ENCODE data around the gene PHF21A. TPM values are rescaled to one million over a fixed set of nuclear protein-coding genes. Genes with fewer than 3 reads are reported as not detected.
A peak's percentile ranks its signal among the peaks of the same experiment; 100 is the strongest.

Gene PHF21A
- total RNA-seq, 1 experiment from 2014 or later: 51.7 TPM

GRCh38 chr11:45961751-45962240, 159.5 kb downstream of the PHF21A start:
- no peak for DNase-seq
- no peak overlapping the region for H3K9ac ChIP-seq (ENCODE audit: low read length)

GRCh38 chr11:45960387-45961095, 160.7 kb downstream of the PHF21A start:
- peaks cover 16% of the 10 kb centered on the region for H3K79me2 ChIP-seq (ENCODE audit: low read length)
- H3K27ac ChIP-seq (ENCODE audit: low read length): no peak overlapping the region
- no peak for DNase-seq
- H3K4me1 ChIP-seq (ENCODE audit: low read length): peaks cover 7% of the 10 kb centered on the region
- H3K9me2 ChIP-seq (replicated peaks; ENCODE audit: insufficient read depth, low read length): no peaks in the 10 kb centered on the region
- no peak overlapping the region for H3K4me3 ChIP-seq (ENCODE audit: low read length)
- peaks cover 35% of the 10 kb centered on the region for H3K36me3 ChIP-seq (ENCODE audit: insufficient read depth, low read length)
- H3K9me3 ChIP-seq (ENCODE audit: low read length): no peaks in the 10 kb centered on the region
- no peaks in the 10 kb centered on the region for H3K27me3 ChIP-seq (ENCODE audit: low read length)
- no peak overlapping the region for H2AFZ ChIP-seq (ENCODE audit: low read length)
- H3K9ac ChIP-seq (ENCODE audit: low read length): no peak overlapping the region
- no peaks in the 10 kb centered on the region for H4K20me1 ChIP-seq (ENCODE audit: insufficient read depth, low read depth, low read length)
- no peak overlapping the region for H3K4me2 ChIP-seq (ENCODE audit: low read depth, low read length, poor library complexity, severe bottlenecking)

More at GRCh38 chr11:45961751-45962240, 159.5 kb downstream of the PHF21A start:
- Histone ChIP-seq H3K27ac (ENCODE audit: low read length) (no peak overlapping the region), H3K4me1 (ENCODE audit: low read length) (peaks cover 7% of the 10 kb centered on the region), H3K79me2 (ENCODE audit: low read length) (peaks cover 16% of the 10 kb centered on the region), H3K4me3 (ENCODE audit: low read length) (no peak overlapping the region), H3K27me3 (ENCODE audit: low read length) (no peaks in the 10 kb centered on the region), H3K9me2 (replicated peaks; ENCODE audit: insufficient read depth, low read length) (no peaks in the 10 kb centered on the region), H2AFZ (ENCODE audit: low read length) (no peak overlapping the region), H3K9me3 (ENCODE audit: low read length) (no peaks in the 10 kb centered on the region), H3K36me3 (ENCODE audit: insufficient read depth, low read length) (peaks cover 31% of the 10 kb centered on the region), H3K4me2 (ENCODE audit: low read depth, low read length, poor library complexity, severe bottlenecking) (no peak overlapping the region), H4K20me1 (ENCODE audit: insufficient read depth, low read depth, low read length) (no peaks in the 10 kb centered on the region)

- Histone ChIP-seq H3K4me2 (ENCODE audit: low read depth, low read length, poor library complexity, severe bottlenecking) (no peak overlapping the region), H3K4me1 (ENCODE audit: low read length) (peaks cover 3% of the 10 kb centered on the region), H3K4me3 (ENCODE audit: low read length) (no peak overlapping the region), H3K27me3 (ENCODE audit: low read length) (no peaks in the 10 kb centered on the region), H3K27ac (ENCODE audit: low read length) (no peak overlapping the region), H3K9ac (ENCODE audit: low read length) (no peak overlapping the region), H4K20me1 (ENCODE audit: insufficient read depth, low read depth, low read length) (no peaks in the 10 kb centered on the region), H3K79me2 (ENCODE audit: low read length) (peaks cover 16% of the 10 kb centered on the region), H3K9me3 (ENCODE audit: low read length) (no peaks in the 10 kb centered on the region), H3K9me2 (replicated peaks; ENCODE audit: insufficient read depth, low read length) (no peaks in the 10 kb centered on the region), H2AFZ (ENCODE audit: low read length) (no peak overlapping the region), H3K36me3 (ENCODE audit: insufficient read depth, low read length) (peaks cover 37% of the 10 kb centered on the region)
- no peak for DNase-seq
Measured at GRCh38 chr11:45959851-45960250, 161.4 kb downstream of the PHF21A start.

DNA sequence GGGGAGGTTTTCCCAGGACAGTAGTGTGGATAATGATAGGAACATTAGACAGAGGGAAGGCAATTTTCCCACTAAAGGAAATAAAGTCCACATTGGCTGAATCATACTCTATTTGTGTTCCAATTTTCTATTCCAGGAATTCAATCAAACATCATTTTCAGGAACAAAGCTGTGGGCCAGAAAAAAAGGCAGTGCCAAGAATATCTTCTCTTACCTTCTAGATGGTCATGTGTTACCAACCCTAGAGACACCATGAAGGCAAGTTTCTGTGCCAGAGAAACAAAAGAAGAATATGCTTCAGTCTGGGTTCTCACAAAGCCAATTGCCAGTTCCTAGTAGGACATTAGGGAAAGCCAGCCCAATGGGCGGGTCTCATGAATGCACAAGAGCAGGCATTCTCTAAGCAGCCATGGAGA, 171.3 kb downstream of the PHF21A start:
- no peaks in the 10 kb centered on the region for H4K20me1 ChIP-seq (ENCODE audit: insufficient read depth, low read depth, low read length)
- H3K9me2 ChIP-seq (replicated peaks; ENCODE audit: insufficient read depth, low read length): no peaks in the 10 kb centered on the region
- H3K9me3 ChIP-seq (ENCODE audit: low read length): no peaks in the 10 kb centered on the region
- H3K4me2 ChIP-seq (ENCODE audit: low read depth, low read length, poor library complexity, severe bottlenecking): no peak overlapping the region
- H2AFZ ChIP-seq (ENCODE audit: low read length): no peak overlapping the region
- H3K4me3 ChIP-seq (ENCODE audit: low read length): no peak overlapping the region
- no peak overlapping the region for H3K27ac ChIP-seq (ENCODE audit: low read length)
- no peaks in the 10 kb centered on the region for H3K79me2 ChIP-seq (ENCODE audit: low read length)
- H3K27me3 ChIP-seq (ENCODE audit: low read length): no peaks in the 10 kb centered on the region
- H3K36me3 ChIP-seq (ENCODE audit: insufficient read depth, low read length): peaks cover 29% of the 10 kb centered on the region; the same call in 1 of the 2 replicates
- DNase-seq: no peak
- H3K4me1 ChIP-seq (ENCODE audit: low read length): peaks cover 21% of the 10 kb centered on the region
- no peak overlapping the region for H3K9ac ChIP-seq (ENCODE audit: low read length)

DNA sequence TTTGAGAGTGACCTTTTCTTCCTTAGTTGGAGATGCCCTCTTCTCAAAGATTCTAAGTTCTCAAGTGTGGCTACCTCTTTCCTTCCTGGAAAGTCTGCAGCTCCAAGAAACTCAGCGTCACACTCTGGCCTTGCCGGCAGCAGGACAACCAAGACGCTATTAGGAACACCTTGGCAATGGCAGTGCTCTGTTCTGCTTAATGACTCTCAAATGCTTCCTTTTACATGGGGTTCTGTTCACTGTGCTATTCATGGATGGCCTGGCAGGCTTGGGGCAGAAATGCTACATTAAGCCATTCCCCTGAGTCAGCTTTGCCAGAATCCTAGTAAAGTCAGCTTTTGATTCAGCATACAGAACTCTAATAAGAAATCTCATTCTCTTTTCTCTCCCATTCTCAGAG, 172.9 kb downstream of the PHF21A start:
- Histone ChIP-seq H3K9ac (ENCODE audit: low read length) (no peak overlapping the region), H3K4me3 (ENCODE audit: low read length) (no peak overlapping the region), H3K27me3 (ENCODE audit: low read length) (no peaks in the 10 kb centered on the region), H3K9me3 (ENCODE audit: low read length) (no peaks in the 10 kb centered on the region), H4K20me1 (ENCODE audit: insufficient read depth, low read depth, low read length) (no peaks in the 10 kb centered on the region), H2AFZ (ENCODE audit: low read length) (no peak overlapping the region), H3K36me3 (ENCODE audit: insufficient read depth, low read length) (peaks cover 35% of the 10 kb centered on the region; the same call in 1 of the 2 replicates), H3K4me1 (ENCODE audit: low read length) (peaks cover 12% of the 10 kb centered on the region), H3K4me2 (ENCODE audit: low read depth, low read length, poor library complexity, severe bottlenecking) (no peak overlapping the region), H3K79me2 (ENCODE audit: low read length) (no peaks in the 10 kb centered on the region), H3K9me2 (replicated peaks; ENCODE audit: insufficient read depth, low read length) (no peaks in the 10 kb centered on the region), H3K27ac (ENCODE audit: low read length) (no peak overlapping the region)
- no peak for DNase-seq

- peaks cover 7% of the 10 kb centered on the region for H3K4me1 ChIP-seq (ENCODE audit: low read length)
- H3K9me2 ChIP-seq (replicated peaks; ENCODE audit: insufficient read depth, low read length): no peaks in the 10 kb centered on the region
- no peaks in the 10 kb centered on the region for H3K27me3 ChIP-seq (ENCODE audit: low read length)
- no peak overlapping the region for H3K4me2 ChIP-seq (ENCODE audit: low read depth, low read length, poor library complexity, severe bottlenecking)
- H3K9ac ChIP-seq (ENCODE audit: low read length): no peak overlapping the region
- no peaks in the 10 kb centered on the region for H4K20me1 ChIP-seq (ENCODE audit: insufficient read depth, low read depth, low read length)
- no peaks in the 10 kb centered on the region for H3K9me3 ChIP-seq (ENCODE audit: low read length)
- H2AFZ ChIP-seq (ENCODE audit: low read length): no peak overlapping the region
- no peak overlapping the region for H3K4me3 ChIP-seq (ENCODE audit: low read length)
- DNase-seq: no peak
- H3K36me3 ChIP-seq (ENCODE audit: insufficient read depth, low read length): peaks cover 35% of the 10 kb centered on the region; the same call in 1 of the 2 replicates
- no peak overlapping the region for H3K27ac ChIP-seq (ENCODE audit: low read length)
- H3K79me2 ChIP-seq (ENCODE audit: low read length): no peaks in the 10 kb centered on the region
Measured at GRCh38 chr11:45947885-45948284, 173.4 kb downstream of the PHF21A start.

GRCh38 chr11:45945397-45945999, 175.8 kb downstream of the PHF21A start:
- Histone ChIP-seq H2AFZ (ENCODE audit: low read length) (no peak overlapping the region), H4K20me1 (ENCODE audit: insufficient read depth, low read depth, low read length) (no peaks in the 10 kb centered on the region), H3K36me3 (ENCODE audit: insufficient read depth, low read length) (peaks cover 35% of the 10 kb centered on the region; the same call in 1 of the 2 replicates), H3K4me3 (ENCODE audit: low read length) (no peak overlapping the region), H3K9me3 (ENCODE audit: low read length) (no peaks in the 10 kb centered on the region), H3K27ac (ENCODE audit: low read length) (no peak overlapping the region), H3K4me1 (ENCODE audit: low read length) (no peaks in the 10 kb centered on the region), H3K4me2 (ENCODE audit: low read depth, low read length, poor library complexity, severe bottlenecking) (no peak overlapping the region), H3K27me3 (ENCODE audit: low read length) (no peaks in the 10 kb centered on the region), H3K79me2 (ENCODE audit: low read length) (no peaks in the 10 kb centered on the region), H3K9ac (ENCODE audit: low read length) (no peak overlapping the region), H3K9me2 (replicated peaks; ENCODE audit: insufficient read depth, low read length) (no peaks in the 10 kb centered on the region)
- DNase-seq: no peak

GRCh38 chr11:45942381-45942780, 178.9 kb downstream of the PHF21A start:
- Histone ChIP-seq H2AFZ (ENCODE audit: low read length) (no peak overlapping the region), H3K9ac (ENCODE audit: low read length) (no peak overlapping the region), H3K79me2 (ENCODE audit: low read length) (no peaks in the 10 kb centered on the region), H3K27ac (ENCODE audit: low read length) (peak overlapping the region; percentile 20; the same call in 1 of the 2 replicates), H3K9me3 (ENCODE audit: low read length) (no peaks in the 10 kb centered on the region), H3K4me2 (ENCODE audit: low read depth, low read length, poor library complexity, severe bottlenecking) (no peak overlapping the region), H3K4me3 (ENCODE audit: low read length) (no peak overlapping the region), H3K4me1 (ENCODE audit: low read length) (peaks cover 23% of the 10 kb centered on the region), H3K27me3 (ENCODE audit: low read length) (no peaks in the 10 kb centered on the region), H3K9me2 (replicated peaks; ENCODE audit: insufficient read depth, low read length) (no peaks in the 10 kb centered on the region), H3K36me3 (ENCODE audit: insufficient read depth, low read length) (peaks cover 21% of the 10 kb centered on the region; the same call in 1 of the 2 replicates), H4K20me1 (ENCODE audit: insufficient read depth, low read depth, low read length) (no peaks in the 10 kb centered on the region)
- DNase-seq: no peak

Data from Karpas-422 (cell line).